Inflammatory macrophage treated with lipopolysaccharide for 4 hours (primary cell): ENCODE data around the gene WLS.

Experiments used
- DNase-seq: peaks from one replicate; pipeline ENCODE4 v3.0.0-alpha.2; 2020

The WLS gene

DNA sequence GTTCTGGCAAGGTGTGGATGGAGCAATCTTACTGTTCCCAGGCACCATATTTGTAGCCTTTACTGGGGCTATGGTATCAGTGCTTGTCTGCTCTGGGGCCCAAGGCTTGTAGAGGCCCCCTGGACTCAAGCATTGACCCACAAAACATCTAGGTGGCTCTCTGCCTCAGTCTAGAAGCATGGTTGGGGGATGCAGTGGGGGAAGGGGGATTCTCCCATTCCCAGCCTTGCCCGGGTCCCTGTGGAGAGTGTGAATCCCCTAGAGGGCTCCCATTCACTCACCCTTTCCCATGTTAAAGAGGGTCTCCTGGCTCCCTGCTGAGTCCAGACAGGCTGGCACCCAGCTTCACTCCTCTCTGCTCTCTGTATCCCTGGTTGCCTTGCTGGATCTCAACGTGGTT, 153.7 kb downstream of the WLS start:
- no peak for DNase-seq
